GM19023 (cell line): ENCODE data around the gene ASAP2.
"Not testable (repeated sequence)": the region's sequence is repeated elsewhere in the genome, so short reads cannot be mapped to it uniquely, and the experiment has no call there.

Source experiments
- ATAC-seq: cut with Tn5 transposase; IDR thresholded peaks from one replicate; pipeline ENCODE4 v1.9.1; 2021; ENCODE audit warnings: mild to moderate bottlenecking, moderate library complexity; ENCODE audit not compliant: unreplicated experiment

Gene ASAP2

DNA sequence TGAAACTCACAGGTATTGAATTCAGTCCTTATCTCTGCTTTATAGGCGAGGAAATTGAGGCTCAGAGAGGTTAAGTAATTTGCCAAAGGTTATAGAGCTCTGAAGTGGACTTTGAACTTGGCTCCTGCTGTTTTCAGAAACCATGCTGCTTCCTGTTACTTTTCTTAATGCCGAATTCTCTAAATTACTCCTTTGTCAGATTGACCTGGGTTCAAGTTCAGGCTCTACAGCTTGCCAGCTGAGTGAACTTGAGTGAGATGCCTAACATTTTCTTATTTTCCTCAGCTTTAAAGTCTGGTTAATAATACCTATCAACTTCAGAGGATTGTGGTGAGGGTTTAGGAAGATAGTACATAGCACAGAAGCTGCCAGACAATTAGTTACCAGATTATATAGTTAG is 3.4 kb downstream of the ASAP2 start:
- no peak for ATAC-seq

DNA sequence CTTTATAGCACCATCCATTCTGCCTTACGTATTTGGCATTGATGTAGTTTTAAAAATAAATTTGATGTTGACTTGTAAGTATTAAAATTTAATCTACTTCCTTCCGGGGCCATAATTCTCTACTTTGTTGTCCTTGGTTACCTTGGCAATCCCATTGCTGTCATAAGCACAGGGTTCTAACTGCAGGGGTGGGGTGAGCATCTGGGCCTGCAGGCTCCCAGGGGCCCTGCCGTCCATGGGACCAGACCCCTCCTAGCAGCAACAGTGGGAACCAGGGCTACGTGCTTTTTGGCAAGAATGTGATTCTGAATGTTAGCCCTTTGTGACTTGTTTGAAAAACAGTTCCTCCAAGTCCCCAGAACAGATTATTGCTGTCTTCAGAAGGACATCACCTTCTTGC is 4.9 kb downstream of the ASAP2 start:
- no peak for ATAC-seq

DNA sequence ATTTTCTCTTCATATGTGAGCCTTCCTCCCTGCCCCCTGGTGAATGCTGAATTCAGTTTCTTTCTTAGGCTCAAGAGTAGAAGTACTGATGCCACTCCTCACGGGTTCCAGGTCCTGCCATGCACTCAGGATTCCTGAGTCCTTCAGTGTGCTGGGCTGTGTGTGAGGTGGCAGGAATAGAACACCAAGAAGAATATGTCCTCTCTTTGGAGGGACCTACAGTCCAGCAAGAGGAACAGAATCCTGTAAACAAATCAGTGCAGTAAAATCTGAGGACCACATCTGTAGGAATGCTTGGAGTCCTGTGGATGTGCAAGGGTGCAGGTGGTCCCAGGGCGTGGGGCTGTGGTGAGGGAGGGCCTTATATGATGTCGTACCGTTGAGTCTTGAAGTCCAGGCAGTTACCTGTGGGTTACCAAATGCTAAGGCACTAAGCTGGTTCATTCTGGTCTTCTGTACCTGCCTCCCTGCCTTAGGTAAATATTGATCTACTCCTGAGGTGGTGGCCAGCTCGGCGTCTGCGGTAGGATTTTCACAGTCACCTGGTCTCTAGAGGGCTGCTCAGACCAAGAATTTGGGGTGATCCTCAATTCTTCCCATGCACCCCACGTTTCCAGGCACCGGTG is 5.5 kb downstream of the ASAP2 start:
- ATAC-seq, result no peak

- ATAC-seq, result no peak
Measured at GRCh38 chr2:9212661-9213411, 6.2 kb downstream of the ASAP2 start.

GRCh38 chr2:9213477-9214051 is 7.0 kb downstream of the ASAP2 start:
- no peak for ATAC-seq

DNA sequence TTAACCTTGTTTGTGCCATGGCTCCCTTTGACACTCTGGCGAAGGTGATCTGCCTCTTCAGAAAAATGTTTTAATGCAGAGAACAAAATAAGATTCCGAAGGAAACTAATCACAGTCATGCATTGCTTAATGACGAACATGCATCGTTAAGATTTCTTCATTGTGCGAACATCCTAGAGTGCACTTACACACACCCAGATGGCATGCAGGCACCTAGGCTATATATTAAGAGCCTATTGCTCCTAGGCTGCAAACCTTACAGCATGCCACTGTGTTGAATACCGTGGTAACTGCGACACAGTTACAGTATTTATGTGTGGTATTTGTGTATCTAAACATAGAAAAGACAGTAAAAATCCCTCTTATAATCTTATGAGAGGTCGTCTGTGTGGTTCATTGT is 8.3 kb downstream of the ASAP2 start:
- ATAC-seq, result no peak

GRCh38 chr2:9215680-9216079 is 9.1 kb downstream of the ASAP2 start:
- ATAC-seq, result no peak

DNA sequence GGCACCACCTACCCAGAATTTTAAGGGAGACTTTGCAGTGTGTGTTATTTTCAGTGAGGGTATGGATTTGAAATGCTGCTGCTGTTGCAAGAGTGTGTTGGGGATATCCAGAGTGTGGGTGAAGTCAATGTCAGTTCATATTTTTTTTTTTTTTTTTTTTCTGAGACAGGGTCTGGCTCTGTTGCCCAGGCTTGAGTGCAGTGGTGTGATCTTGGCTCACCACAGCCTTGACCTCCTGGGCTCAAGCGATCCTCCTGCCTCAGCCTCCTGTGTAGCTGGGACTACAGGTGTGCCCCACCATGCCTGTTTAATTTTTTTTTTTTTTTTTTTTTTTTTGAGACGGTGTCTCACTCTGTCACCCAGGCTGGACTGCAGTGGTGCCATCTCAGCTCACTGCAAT is 9.5 kb downstream of the ASAP2 start:
- not testable (repeated sequence) for ATAC-seq

GRCh38 chr2:9217838-9218770 is 11.5 kb downstream of the ASAP2 start:
- no peak for ATAC-seq

DNA sequence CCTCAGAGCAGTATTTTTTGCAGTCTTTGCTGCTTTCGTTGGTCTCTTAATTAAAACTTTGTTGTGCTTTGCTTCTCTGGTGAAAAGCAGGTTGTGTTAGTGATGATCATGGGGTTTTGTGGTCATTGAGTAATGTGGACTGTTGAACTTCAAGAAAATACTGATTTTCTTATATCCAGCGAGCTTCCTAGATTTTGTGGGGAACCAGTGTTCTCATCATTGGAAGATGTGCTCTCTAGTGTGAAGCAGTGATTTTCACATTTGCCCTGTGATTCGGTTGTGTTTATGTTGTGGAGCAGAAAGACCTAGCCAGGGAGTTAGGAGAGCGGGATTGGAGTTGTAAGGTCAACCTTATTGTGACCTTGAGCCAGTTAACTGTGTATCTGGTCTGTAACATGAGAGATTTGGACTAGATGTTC is 12.4 kb downstream of the ASAP2 start:
- no peak for ATAC-seq

- ATAC-seq, result no peak
Measured at GRCh38 chr2:9220201-9220600, 13.6 kb downstream of the ASAP2 start.

GRCh38 chr2:9221223-9221622 is 14.6 kb downstream of the ASAP2 start:
- no peak for ATAC-seq

DNA sequence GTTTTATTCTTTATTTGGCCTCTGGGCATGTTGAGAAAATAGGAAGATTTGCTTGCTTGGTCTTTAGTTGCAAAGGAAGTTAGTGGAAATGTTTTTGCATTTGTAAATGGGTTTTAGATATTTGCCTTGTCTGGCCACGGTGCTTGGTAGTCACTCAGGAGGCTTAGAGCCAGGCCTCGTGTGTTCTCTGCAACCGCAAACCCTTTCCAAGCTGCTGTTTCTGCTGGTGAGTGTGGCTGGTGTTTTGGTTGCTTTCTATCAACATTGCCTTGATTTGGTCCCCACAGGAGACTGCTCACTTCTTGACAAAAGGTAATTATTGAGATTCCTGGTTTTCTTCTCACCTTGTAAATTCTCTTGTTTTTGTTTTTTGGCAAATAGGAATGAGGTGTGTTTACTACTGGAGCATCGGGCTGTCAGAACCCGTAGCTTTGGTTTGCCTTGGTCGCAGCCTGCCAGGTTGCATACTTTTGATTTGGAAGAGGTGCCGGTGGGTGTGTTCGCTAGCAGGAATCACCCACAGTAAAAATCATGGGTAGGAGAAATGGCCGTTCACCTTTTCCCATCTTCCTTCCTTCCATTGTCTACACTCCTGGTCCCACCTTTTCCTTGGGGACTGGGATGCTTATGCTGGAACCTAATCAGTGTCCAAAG is 15.8 kb downstream of the ASAP2 start:
- ATAC-seq, result no peak

GRCh38 chr2:9222893-9223287 is 16.3 kb downstream of the ASAP2 start:
- no peak for ATAC-seq

DNA sequence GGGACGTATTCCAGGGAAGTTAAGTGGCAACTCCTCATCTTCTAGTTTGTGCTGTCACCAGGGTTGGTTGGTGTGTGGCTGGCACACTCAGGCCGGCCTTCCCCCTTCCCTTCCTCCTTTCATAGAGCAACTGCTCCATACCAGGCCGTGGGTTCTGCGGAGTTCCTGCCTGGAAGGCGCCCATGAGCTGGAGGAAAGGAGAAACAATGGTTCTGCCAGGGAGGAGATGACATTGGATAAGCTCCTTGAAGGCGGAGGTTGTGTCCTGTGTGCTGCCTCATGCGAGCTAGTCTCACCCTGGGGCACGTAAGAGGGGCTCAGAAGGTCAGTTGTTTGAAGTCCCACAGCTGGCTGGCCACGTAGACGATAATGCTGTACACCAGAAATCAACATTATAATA is 19.2 kb downstream of the ASAP2 start:
- no peak for ATAC-seq

GRCh38 chr2:9226458-9227380 is 20.1 kb downstream of the ASAP2 start:
- no peak for ATAC-seq

DNA sequence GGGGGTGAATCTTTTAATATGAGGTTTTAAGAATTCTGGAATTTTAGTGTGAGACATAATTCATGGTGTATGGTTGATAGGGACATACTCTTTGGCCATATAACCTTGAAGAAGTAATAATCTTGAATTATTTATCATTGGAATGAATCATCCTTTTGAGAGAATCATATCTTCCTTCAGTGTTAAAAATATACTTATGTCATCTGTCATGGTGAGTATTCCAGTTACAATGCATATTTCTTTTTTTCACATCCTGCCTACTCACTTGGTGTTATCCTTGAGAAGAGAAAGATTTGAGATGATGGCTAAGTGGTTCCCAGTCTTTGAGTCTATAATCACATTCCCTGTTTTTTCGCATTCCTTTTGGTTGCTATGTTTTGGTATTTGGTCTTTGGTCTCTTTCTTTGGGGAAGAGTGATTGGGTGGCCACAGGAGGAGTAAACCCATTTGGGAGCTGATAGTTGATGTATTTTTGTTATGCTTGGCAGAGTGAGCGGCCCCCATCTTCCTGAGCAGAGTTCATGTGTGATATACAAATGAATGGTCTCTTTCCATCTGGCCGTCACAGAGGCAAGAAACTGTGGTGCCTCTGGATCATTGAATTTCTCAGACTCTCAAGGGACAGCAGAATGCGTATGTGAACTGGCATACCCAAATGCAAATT is 21.6 kb downstream of the ASAP2 start:
- ATAC-seq, result no peak

DNA sequence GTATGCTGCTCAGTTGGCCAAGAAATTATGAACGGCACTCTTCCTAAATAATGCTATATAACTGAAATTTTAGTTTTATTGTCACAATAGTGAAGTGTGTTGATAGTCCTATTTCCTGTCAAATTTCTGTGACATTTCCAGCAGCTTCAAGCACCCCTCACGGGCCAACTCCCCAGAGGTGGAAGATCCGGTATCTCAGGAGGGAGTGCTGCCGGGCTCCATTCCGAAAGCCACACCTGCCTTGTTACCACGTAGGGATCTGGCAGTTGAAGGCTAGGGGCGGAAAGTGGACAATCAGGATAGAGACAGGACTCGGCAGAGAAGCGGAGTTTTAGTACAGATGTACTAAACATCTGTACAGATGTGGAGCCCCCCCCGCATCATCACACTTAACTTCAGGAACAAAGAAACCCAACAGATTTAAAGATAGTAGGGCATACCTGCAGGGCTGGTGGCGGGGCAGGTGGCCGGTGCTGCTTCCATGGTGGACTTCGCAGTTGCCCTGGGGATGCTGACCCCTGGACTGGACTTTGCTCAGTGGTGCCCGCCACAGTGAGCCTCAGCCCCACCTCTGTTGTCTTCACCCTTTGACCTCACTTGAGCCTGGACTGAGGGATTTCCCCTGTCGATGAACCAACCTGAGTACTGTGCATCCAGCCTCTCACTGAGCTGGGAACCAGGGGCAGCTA is 22.3 kb downstream of the ASAP2 start:
- no peak for ATAC-seq

DNA sequence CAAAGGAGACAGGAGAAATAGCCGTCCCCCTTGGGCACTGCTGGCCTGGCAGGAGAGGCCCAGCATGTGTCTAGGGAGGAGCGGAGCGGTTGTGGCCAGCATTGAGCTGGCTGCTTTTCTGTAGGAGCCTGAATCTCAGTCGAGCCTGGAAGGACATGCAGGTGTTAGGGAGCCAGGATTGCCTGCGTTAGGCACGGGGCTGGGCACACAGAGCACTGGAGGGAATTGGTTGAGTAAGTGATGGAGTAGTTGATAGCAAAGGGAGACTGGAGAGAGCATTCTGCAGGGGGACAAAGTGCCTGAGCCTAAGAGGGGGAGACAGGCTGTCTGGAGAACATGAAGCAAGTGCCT is 22.8 kb downstream of the ASAP2 start:
- no peak for ATAC-seq
